CD4-positive, alpha-beta T cell treated with Interferon gamma for 1 hour (primary cell): ENCODE measurements around the gene SERINC3.

ENCODE experiments used
- DNase-seq: peaks from one replicate; pipeline ENCODE4 v3.0.0-alpha.2; 2020

Gene SERINC3

DNA sequence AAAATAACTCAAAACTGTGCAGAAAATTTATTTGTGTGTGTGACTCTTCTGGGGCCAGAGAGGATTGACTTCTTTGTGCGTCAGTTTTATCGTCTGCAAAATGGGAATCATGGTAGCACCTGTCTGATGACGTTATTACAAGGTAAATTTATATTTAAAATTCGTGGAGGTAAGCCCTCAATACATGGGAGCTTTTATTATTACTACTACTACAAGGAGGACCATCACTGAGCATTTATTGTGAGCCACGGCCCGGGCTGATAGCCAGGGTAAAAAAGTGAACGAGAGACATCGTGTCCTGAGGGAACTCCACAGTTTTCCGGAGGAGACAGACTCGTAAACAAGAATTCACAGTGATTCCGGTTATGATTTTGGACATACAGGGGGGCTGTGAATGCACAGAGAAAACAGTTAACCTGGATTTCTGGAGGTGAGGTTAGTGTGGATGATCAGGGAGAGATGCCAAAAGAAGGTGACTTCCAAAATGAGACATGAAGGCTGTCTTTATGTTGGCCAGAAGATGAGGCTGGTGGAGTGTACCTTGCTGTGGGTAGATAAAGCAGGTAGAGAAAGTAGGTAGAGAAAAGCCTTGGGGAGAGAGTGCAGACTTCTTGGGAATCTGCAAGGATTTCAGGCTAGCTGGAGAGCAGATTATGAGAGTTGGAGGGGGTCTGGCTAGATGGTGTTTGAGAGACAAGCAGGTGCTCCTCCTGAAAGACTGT lies 10.6 kb upstream of the SERINC3 start:
- DNase-seq, result no peak

DNA sequence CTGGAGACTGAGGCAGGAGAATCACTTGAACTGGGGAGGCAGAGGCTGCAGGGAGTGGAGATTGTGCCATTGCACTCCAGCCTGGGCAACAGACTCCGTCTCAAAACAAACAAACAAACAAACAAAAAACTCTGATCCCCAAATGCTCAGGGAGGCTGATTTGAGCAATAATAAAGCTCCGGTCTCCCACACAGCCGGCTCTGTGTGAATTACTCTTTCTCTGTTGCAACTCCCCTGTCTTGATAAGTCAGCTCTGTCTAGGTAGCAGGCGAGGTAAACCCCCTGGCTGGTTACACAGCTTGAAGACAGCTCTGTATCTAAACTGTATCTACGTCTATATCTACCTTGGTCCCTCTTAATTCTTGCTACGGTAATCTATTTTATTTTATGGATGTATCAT lies 6.4 kb upstream of the SERINC3 start:
- DNase-seq, result no peak

DNA sequence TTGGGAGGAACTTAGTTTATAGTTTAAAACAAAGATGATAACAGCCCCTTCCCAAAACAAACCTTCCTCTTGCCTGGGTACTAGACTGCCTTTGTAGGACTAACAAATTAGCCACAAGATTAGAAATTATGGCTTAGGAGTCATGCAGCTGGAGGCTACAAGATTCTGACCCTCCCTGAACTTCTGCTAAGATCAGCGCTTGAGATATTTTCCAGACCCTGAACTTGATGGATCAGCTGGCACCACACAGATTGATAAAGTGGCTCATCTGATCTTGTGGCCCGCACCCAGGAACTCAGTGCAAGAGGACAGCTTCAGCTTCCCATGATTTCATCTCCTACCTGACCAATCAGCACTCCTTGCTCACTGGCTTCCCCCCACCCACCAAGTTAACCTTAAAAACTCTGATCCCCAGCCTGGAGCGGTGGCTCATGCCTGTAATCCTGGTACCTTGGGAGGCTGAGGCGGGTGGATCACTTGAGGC lies 5.9 kb upstream of the SERINC3 start:
- no peak for DNase-seq

DNA sequence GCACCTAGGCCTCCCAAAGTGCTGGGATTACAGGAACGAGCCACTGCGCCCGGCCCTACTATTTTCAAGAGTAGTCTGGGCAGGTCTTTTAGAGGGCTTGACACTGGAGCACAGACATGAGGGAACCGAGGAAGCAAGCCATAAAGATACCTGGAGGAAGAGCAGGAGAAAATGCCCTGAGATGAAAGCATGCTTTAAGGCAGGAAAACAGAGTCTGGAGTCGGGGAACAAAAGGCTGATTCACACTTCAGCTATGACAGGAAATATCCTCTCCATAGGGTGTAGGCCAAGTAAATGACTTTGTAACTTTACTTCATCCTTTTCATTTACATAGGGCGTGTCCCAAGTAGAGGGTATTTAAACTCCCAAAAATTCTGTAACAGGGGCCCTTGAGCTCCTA lies 4.3 kb upstream of the SERINC3 start:
- DNase-seq, result no peak

DNA sequence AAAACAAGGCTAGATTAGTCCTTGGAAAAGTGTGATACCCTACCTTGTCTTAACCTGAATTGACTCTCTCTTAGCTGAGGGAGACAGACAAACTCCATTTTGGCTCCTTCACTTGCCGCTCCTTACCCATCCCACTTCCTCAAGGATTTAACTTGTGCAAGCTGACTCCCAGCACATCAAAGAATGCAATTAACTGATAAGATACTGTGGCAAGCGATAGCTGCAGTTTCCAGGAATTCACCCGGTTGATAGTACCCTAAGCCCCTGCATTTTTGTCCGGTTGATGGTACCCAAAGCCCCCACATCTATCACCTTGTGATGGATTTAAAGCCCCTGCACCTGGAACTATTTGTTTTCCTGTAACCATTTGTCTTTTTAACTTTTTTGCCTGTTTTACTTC lies 1.9 kb upstream of the SERINC3 start:
- no peak for DNase-seq

DNA sequence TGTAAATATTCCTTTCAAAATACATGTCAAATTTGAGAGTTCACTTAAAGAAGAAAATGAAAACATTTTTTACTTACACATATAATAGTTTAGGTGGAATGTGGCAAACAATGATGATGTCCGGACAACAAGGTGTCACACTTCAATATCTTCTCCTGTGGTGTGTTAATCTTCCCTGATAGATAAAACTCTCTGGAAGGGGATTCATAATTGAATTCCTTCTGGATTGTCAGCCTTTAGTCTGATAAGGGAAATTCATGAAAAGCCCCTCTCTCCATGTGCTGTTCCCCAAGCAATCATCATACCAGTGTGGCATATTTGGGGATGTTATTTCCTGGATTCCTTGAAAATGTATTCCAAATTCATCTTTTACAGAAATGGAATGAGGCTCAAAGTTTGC lies 971 bp upstream of the SERINC3 start:
- DNase-seq, result no peak

DNA sequence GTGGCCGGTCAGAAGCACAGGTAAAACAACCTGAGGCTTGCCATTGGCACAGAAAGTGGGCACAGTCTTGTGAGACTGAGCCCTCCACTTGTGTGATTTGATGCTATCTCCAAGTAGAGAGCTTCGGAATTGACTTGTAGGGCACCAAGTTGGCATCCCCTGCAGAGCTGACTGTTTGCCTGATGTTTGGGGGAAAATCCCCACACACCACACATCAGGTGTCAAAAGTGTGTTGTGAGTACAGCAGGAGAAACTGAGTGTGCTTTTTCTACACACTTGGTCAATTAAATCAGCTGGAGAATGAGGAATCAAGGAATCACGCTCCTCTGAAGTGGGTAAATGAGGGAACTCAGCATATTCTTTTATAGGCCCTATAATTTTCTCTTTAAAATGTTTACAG lies 989 bp downstream of the SERINC3 start:
- DNase-seq, result no peak

DNA sequence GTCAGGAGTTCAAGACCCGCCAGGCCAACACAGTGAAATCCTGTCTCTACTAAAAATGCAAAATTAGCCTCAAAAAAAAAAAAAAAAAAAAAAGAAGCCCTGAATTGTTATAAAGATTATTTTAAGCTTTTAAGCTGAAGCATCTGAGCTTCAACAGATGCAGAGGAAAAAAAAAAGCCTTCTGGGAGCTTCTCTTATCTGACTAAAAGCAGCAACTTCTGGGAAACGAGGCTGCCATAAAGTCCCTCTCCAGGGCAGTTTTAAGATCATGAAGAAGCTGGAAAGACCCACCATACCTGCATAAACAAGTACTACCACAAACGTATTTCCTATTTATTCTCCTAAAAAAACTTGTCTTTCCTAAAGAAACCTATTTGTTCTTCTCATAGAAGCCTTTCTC lies 3.6 kb downstream of the SERINC3 start:
- DNase-seq, result no peak

DNA sequence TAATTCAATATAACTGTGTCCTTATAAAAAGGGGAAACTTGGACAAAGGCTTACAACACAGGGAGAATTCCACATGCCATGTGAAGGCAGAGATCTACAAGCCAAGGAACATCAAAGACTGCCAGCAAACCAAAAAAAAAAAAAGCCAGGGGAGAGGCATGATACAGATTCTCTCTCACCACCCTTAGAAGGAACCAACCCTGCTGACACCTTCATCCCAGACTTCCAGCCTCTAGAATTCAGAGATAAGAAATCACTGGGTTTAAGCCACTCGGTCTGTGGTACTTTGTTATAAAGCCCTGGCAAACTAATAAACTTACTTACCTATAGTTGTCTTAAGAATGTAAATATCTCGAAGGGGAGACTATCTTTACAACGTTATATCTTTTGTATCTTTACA lies 4.4 kb downstream of the SERINC3 start:
- DNase-seq, result no peak

DNA sequence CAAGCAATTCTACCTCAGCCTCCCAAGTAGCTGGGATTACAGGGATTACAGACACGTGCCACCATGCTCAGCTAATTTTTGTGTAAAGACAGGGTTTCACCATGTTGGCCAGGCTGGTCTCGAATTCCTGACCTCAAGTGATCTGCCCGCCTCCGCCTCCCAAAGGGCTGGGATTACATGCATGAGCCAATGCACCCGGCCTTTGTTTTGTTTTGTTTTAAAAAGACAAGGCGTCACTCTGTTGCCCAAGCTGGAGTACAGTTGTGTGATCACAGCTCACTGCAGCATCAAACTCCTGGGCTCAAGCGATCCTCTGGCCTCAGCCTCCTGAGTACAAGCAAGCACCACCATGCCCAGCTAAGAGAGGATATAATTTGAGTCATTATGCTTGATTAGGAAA lies 5.4 kb downstream of the SERINC3 start:
- no peak for DNase-seq

DNA sequence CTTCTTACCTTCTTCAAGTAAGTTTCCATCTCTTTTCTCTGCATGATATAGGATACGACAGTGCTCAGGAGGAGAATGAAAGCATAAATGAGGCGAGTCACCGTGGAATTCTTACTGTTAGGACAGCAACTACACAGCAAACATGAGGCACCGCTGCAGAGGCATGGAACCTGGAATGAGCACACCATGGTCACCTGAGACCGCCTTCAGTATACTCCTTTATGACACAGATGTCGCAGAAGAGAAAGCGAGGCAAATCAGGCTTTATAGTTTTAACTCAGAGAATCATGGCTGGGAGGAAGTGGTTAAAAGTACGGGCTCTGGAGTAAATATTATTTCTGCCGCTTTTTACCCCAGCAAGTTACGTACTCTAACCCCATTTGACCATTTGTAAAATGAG lies 8.0 kb downstream of the SERINC3 start:
- DNase-seq, result no peak

DNA sequence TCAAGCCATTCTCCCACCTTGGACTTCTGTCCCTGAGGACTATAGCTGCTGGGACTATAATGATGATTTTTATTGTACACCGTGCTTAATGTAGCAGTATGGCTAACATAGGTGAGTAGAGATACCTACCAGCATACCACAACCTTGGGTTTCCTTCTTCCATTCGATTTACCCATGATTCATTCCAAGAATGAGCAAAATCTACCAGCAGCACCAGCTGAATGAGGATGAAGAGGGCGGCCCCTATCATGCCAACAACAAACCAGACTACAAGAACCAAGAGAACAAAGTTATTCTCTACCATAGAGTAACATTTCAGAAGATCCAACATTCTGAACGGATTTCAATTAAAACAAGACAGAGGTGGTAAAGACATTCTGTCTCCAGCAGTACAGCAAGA lies 12.1 kb downstream of the SERINC3 start:
- DNase-seq, result no peak

DNA sequence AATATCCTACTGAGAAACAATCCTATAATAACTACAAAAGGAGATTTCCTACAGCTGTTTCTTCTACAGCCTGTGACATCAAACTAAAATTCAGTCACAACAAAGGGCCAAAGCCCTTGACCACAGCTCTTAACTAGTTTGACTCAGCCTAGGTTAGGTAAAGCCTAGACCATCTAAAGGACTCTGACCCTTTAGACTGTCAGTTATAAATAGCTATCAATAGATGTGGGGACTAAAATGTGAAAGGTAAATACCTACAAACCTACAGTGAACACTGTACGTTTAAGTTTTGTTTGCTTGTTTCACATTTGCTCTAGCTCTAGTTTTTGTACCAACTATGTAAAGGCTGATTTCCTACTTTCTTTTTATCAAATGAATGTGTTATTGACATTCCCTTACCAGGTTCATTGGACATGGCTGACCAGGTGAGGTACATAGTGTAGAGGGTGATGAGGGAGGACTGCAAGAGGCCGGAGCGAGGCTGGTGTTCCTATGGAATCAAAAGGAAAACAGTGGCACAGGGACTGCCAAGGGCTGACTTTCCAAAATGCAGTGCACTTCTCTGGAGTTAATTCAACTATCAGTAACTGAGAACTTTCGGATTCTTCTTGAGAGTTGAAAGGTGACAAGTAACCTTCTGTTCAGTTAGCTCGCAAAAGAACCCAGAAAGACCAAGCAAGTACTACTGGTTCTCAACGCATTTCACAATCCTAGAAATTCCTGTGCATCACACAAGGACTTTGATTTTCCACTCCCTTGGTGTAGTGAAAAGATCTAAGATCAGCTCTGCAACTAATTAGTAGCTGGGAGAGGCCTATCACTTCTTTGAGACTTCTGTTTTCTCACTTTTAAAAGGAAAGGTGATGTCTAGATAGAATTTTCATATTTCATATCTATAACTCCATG lies 17.2 kb downstream of the SERINC3 start:
- DNase-seq, result no peak

DNA sequence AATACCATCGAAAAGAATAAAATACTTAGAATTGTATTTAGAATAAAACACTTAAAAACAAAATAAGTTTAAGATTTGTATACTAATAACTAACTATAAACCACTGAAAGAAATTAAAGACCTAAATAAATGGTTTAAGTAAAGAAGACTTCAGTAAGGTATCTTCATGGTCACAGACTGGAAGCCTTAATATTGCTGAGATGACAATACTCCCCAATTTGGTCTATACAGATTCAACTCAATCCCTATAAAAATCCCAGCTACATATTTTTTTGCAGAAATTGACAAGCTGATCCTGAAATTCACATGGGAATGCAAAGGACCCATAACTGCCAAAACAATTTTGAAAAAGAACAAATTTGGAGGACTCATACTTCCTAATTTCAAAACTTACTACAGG lies 18.9 kb downstream of the SERINC3 start:
- DNase-seq, result no peak

DNA sequence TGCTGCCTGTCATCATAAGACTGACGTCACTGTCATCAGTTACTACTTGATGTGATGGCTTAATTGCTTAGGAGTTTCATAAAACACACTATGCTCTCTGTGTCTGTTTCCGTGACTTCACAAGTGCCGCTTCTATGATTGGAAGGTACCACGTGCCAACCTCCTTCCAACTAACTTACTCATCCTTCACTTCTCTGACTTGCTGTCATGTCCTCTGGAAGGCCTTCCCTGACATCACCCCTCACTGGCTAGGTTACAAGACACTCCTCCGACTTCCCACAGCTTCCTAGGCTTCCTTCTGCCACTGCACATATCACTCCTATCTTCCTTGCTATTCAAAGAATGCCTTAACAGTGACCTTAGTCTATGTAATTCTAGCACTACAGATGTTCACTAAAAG lies 20.4 kb downstream of the SERINC3 start:
- DNase-seq, result no peak

DNA sequence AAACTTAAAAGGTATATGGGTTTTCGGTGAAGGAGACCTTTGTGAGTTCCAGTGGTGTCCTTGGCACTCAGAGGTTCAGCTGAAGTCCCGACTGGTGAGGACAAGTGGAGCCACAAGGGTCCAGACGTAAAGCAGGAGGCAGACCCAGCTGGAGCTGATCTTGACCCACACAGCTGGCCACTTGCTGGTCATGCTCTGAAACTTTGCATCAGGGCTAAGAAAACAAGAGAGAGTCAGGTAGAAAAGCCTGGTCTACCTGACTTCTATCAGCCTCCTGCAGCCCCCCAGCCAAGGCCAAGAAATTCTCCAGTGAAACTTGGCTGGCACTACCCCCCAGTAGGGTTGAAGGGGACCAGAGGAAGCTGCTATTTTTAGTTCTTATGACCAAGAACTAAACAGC lies 21.6 kb downstream of the SERINC3 start:
- no peak for DNase-seq

DNA sequence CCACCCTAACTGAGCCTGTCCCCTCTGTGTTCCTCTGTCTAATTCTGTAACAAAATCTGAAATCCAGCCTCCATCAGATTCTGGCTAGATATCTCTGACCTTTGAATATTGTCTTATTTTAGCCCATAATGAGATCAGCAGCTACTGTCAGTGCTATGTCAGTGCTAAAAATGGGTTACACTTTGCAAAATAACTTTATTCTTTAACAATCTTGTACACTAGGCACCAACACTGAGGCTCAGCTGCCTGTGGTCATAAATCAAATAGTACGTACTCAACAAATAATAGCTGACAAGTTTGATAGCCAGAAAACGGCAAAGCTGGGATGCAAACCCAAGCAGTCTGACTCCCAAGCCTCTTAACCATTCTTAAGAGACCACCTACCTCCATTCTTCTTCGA lies 24.1 kb downstream of the SERINC3 start:
- no peak for DNase-seq

DNA sequence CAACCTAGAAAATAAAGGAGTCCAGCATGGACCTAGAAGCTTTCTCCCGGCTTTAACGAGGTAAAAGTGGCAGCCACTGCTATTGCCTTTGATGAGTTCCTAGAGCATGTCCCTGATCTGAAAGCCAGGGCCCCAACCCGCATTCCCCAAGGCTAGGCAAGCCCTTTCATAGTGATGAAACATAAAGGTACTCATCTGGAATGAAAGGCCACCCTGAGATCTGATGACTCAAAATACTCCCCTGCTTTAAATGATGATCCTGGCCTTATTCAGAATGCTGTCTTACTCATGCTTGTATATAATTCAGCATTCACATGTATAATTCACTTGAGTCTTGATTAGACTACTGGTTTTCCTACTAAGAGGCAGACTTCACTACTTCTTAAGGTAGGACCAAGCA lies 24.9 kb downstream of the SERINC3 start:
- DNase-seq, result no peak

DNA sequence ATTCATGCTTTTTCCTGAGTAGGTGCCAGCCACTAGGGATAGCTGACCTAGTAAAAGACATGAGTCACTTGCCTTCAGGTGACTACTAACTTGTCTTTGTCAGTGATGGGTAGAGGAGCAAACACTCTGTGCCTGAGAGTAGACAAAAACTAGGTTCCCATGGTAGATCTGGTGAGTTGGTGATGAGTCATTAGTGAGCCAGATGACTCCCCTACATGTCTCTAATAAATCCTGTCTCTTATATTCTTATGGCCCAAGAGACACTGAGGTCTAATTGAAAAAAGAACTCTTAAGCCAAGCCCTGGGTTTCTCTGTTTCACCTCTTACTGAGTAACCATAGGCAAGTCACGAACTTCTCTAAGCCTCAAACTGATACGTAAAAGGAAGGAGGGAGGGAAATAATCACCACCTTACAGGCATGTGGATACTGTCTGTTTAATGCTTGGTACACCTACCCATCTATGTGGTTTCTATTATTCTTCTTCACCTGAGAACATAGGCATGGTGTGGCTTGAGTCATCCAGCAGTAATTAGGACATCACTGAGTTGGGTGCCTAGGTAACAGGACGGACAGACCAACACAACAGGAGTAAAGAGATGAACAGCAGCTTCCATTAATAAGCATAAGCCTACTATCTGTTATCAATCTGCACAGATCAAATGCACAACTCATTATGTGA lies 25.9 kb downstream of the SERINC3 start:
- no peak for DNase-seq

DNA sequence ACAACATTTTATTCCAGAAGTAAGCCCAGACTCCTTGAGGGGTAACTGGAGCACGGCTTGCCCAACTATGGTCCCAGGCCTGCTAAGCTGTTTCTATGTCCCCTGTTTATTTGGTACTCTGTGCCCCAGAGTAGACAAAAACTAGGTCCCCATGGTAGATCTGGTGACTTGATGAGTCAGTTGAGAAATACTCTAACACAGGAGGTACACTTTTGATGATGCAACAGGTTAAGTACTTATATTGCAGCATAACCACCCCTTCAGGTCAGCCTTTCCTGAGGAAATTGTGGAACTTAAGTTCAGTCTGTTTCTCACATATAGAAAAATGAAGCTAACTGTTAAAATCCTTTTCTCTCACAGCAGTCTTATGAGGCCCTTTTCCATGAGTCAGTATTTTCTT lies 26.6 kb downstream of the SERINC3 start:
- no peak for DNase-seq

DNA sequence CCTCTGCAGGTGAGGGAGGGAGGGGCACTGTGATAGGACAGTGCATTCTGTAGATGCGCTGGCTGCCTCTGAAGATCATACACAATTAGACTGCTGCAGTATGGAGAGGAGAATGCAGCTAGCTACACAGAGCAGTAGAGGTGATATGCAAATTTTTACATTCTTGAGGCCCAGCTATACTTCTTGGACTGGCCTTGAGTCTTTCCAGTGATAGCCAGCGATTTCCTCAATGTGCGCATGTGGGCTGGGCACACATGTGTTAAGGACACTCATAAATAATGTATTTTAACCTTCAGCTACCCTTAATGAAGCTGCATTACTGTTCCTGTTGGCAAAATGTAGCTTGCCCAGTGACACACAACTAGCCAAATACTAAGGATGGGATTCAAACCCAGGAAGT lies 27.2 kb downstream of the SERINC3 start:
- no peak for DNase-seq

DNA sequence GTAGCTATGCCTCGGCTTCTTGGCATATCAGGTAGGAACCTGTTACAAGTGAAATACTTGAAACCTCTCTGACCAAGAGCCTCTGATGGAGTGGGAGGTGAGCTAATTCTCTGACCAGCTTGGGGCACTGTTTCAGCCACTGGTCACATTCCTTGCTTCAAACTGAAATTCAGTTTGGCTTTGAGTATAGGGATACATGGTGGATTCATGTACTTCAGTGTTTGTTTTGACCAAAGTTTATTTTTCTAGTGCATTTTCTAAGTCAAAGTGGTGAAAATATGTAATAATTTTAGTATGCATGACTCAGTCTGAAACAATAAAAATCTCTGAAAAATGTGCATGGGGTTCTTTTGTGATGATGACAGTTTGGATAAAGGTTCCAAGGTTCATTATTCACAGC lies 27.6 kb downstream of the SERINC3 start:
- DNase-seq, result no peak

DNA sequence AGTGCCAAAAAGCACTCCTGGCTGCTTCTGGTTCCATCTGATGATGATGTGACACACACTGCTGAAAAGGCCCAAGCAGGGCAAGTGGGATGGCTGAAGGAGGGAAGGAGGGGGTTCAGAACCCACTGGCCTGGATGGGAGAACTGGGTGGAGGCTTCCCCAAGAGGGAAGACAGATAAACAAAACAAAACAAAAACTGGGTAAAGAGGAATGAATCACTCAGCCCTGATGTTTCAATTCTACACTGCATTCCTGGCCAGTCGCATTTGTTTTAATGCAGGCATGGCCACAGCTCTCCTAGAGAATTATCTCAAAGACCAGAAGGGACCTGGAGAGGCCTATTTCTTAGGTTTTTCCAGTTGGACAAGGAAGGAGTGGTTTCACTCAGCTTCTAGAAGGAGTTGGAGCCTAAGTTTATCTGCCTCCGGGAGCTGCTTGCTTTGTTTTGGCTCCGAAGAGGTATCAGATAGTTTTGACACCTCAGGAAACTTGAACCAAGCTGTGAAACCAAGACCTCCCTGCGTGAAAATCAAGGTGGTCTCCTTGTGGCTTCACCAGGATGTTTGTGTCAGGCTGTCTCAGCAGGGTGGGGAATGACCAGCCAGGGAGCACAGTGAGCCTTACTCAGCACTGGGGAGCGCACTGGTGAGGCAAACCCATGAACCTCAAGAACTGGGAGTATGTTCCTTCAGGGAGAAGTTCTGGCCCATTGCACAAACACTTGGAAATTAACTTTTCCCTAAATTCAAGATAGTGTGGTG lies 30.1 kb downstream of the SERINC3 start:
- DNase-seq, result no peak
